ENCODE results near the gene MACROD2.

MACROD2 gene

GRCh38 chr20:15817351-15817750, 1822.0 kb downstream of the MACROD2 start:
- no peak for DNase-seq

DNA sequence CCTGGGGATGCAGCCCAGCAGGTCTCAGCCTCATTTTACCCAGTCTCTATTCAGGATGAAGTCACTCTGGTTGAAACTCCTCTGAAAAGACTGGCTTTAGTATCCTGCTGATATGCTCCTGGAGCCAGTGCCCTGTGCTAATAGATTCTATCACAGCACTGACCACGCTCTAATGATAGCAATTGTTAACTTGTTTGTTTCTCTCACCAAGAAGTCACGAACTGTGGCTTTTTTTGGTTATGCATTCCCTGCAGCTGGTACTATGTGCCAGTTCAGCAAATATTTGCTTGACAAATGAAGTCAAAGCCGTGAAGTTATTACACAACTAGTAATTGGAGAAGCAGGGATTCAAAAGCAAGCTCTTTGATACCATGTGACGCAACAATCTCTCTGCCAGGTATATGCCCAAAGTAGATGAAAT, 1823.3 kb downstream of the MACROD2 start:
- DNase-seq: no peak

GRCh38 chr20:15823718-15824117, 1828.4 kb downstream of the MACROD2 start:
- peak; percentile 100 for DNase-seq

DNA sequence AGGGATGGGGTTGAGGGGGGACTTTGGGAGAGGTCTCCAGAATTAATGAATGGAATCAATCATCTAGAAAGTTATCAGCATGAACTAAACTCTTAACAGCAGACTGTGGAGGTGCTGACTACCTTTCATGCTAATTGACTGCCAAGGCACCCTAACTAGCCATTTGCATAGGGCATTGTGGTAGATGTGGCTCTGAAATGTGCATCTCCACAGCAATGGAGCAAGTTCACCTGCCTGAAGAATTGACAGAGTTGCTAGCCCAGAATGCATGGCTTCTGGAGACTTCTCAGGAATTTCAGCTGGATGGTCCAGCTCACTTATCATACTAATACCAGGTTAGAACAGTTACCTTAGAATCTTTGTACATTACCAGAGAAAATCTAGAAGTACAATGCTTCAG, 1832.3 kb downstream of the MACROD2 start:
- DNase-seq: no peak

DNA sequence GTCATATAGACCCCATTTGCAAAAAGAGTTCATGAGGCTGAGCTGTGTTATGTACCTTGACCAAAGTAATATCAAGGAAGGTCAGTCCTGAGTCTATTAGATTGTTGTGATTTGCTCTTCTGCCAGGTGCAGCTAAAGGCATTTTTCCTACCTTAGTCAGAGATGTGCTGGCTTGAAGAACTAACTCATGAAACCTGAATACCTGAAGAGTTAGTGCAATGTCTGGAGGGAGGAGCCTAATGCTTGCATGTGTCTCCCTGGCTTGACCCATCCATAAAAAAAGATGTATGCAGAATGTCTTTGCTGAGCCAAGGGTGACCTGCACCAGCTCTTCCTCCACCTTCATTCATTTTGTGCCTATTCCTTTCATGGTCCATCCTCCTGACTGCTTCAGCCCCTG, 1835.9 kb downstream of the MACROD2 start:
- DNase-seq: no peak

DNA sequence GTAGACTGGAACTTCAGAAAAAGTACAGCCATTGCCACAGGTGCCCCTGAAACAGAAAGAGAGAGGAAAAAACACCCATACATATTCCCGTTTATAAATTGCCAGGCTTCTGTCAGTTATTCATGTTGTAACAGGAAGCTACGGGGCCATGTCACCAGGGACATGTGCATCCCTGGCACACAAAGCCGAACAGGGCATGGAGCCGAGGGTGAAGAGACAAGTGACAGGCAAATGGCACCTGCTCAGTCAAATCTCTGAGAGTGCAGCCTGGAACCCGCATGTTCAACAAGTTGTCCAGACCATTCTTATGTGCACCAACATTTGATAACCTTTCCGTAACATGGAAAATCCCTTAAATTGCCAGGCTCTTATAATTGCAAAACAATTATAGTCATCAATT, 1837.2 kb downstream of the MACROD2 start:
- DNase-seq: no peak

- peak; percentile 63 for DNase-seq
Observed at GRCh38 chr20:15834857-15835256, 1839.5 kb downstream of the MACROD2 start.

GRCh38 chr20:15835811-15836210, 1840.5 kb downstream of the MACROD2 start:
- DNase-seq: peak; percentile 84

- DNase-seq: no peak
Observed at GRCh38 chr20:15836634-15837033, 1841.3 kb downstream of the MACROD2 start.

- DNase-seq: no peak
Observed at GRCh38 chr20:15837563-15837962, 1842.2 kb downstream of the MACROD2 start.

GRCh38 chr20:15838466-15838865, 1843.2 kb downstream of the MACROD2 start:
- no peak for DNase-seq

DNA sequence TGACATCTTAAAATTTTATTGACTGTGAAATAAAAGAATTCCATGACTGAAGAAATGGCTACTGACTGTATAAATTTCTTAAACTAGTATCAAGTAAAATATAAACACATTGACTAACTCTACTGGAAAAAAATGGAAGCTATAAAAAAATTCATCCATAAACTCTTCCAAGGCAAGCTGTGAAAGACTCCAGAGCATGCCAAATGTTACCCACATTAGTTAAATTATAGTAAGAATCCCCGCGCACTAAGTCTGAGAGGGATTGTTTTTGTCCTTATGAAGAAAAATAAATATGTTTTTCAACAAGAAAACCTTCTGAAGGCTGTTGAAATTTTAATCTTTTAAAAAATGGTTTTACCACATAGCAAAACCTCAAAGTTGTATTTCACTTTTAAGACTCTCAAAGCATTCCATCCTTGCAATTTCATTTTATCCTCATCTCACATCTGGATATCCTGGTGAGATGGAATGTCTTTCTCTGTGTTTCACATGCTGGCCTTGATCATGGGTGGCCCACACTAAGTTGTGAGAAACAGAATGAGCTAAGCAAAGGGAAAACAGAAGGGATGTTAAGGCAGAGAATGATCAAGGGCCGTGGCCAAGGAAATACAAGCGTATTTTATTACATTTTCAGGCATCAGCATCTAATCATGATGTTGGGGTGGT, 1845.5 kb downstream of the MACROD2 start:
- DNase-seq: no peak

GRCh38 chr20:15842872-15843271, 1847.6 kb downstream of the MACROD2 start:
- peak; percentile 5 for DNase-seq

GRCh38 chr20:15843777-15844176, 1848.5 kb downstream of the MACROD2 start:
- no peak for DNase-seq

- DNase-seq: peak; percentile 95
Observed at GRCh38 chr20:15847196-15847784, 1852.0 kb downstream of the MACROD2 start.

DNA sequence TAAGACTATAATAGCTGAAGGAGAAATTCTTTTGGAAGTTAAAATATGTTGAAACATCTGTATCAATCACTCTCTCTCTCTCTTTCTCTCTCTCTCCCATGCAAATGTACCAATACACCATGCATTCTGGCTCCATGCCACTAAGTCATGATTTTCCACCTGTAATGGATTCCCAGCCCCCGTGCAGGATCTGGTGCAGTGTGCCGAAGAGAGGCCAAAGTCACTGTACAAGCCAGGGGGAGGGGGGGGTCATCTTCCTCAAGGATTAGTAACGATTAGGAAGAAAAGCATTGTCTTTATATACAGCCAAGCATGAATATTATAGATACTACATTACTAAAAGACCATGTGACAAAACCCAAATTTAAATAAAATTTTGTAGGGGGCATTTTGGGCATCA, 1852.8 kb downstream of the MACROD2 start:
- peak; percentile 99 for DNase-seq

DNA sequence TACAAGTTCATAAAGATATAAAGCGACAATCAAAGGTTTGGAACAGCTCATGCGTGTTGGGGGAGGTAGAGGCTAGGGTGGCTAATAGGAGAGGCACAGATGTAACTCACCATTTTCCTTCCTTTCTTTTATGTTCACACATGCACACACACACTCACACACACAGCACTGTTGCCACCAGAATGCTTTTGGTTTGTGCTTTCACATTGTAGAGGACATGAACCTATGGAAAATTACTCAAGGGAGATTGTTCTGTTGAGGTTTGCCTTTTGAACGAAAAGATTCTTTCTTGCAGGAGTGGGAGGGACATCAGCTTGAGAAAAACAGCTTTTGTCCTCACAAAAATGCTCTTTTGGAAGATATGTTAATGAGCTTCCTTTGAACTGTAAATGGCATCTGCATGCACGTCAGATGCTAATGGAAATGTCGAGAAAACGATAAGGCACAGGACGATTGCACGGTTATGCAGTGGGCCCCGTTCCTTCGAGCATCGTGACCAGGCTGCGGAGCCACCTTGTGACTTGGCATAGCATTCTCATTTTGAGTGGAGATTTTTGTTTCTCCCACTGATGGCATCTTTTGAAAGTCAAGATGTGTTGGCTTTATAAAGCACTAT, 1853.8 kb downstream of the MACROD2 start:
- DNase-seq: no peak

DNA sequence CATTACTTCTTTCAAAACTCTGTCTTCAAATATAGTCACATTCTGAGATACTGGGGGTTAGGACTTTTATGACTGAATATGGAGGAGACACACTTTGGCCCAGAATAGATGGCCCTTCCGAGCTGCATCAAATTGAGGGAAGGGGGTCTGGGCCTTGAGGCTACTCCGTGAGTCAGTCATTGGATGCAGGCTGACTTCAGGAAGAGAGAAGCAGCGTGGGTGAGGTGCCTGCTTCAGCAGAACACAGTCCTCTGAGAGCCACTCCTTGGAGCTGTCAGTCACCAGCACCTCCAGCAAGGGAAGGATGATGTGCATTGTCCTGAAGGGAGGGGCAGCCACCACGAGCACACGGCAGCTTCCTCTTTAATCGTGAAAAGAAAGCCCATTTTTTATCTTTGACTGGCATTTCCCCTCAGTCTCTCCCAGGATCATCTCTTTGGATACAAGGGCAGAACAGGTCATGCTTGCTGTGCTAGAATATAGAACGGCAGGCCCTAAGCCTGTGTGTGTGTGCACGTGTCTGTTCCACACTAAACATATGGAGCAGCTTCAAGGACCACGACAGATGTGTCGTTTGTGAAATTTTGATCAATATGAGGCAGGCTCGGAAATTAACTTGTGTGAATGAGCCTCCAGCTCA, 1856.4 kb downstream of the MACROD2 start:
- peak; percentile 72 for DNase-seq

- DNase-seq: peak; percentile 63
Observed at GRCh38 chr20:15854911-15855310, 1859.6 kb downstream of the MACROD2 start.

GRCh38 chr20:15857173-15857784, 1862.0 kb downstream of the MACROD2 start:
- DNase-seq: no peak

DNA sequence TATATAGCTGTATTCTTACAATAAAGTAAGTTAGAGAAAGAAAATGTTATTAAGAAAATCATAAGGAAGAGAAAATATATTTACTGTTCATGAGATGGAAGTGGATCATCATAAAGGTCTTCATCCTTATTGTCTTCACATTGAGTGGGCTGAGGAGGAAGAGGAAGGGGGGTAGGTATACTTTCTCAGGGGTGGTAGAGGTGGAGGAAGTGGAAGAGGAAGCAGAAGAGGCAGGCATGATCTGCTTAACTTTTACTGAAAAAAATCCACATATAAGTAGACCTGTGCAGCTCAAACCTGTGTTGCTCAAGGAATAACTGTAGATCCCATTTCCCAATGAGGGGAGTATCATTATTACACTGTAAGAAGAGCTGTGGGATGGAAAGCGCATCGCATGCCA, 1863.7 kb downstream of the MACROD2 start:
- no peak for DNase-seq

- no peak for DNase-seq
Observed at GRCh38 chr20:15860850-15861249, 1865.5 kb downstream of the MACROD2 start.

- no peak for DNase-seq
Observed at GRCh38 chr20:15862178-15862577, 1866.9 kb downstream of the MACROD2 start.

DNA sequence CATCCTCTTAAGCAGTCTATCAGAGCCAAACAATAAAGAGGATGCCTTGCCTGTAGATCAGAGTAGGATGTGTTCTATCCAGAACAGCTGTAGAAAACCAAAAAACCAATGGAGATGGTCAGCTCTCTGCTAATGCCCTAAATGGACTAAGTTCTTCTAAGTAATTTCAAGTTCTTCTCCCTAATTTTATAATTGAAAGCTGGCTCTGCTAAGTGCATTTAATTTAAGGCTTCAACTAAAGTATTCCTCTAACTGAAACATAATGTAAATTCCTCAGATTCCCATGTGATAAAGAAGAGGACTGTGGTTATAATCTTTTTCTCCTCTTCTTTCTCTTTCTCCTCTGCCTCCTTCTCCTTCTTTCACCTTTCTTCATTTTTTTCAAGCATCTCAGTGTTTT, 1868.4 kb downstream of the MACROD2 start:
- DNase-seq: no peak

Measured in NCI-H82 (cell line).